GM18873 (cell line): Measurements from ENCODE around the gene PITPNM3.
"Not testable (repeated sequence)": the region's sequence is repeated elsewhere in the genome, so short reads cannot be mapped to it uniquely, and the experiment has no call there.

ENCODE experiments used
- ATAC-seq: cut with Tn5 transposase; IDR thresholded peaks from one replicate; pipeline ENCODE4 v1.9.1; 2021; ENCODE audit warnings: mild to moderate bottlenecking, moderate library complexity, moderate number of reproducible peaks; ENCODE audit not compliant: unreplicated experiment, low FRiP score

Gene PITPNM3

GRCh38 chr17:6575596-6575988, 19.2 kb upstream of the PITPNM3 start:
- ATAC-seq: no peak

GRCh38 chr17:6574687-6575595, 18.6 kb upstream of the PITPNM3 start:
- ATAC-seq: no peak

- no peak for ATAC-seq
Measured at GRCh38 chr17:6573982-6574686, 17.8 kb upstream of the PITPNM3 start.

GRCh38 chr17:6573495-6573894, 17.1 kb upstream of the PITPNM3 start:
- not testable (repeated sequence) for ATAC-seq

- ATAC-seq: no peak
Measured at GRCh38 chr17:6572972-6573370, 16.6 kb upstream of the PITPNM3 start.

GRCh38 chr17:6571452-6571781, 15.1 kb upstream of the PITPNM3 start:
- ATAC-seq: no peak

- ATAC-seq: no peak
Measured at GRCh38 chr17:6570731-6571451, 14.5 kb upstream of the PITPNM3 start.

GRCh38 chr17:6569370-6570285, 13.3 kb upstream of the PITPNM3 start:
- no peak for ATAC-seq

- ATAC-seq: no peak
Measured at GRCh38 chr17:6568184-6568758, 11.9 kb upstream of the PITPNM3 start.

- ATAC-seq: no peak
Measured at GRCh38 chr17:6567528-6568183, 11.3 kb upstream of the PITPNM3 start.

- no peak for ATAC-seq
Measured at GRCh38 chr17:6561446-6561845, 5.1 kb upstream of the PITPNM3 start.

GRCh38 chr17:6560496-6560895, 4.1 kb upstream of the PITPNM3 start:
- no peak for ATAC-seq

GRCh38 chr17:6559753-6560215, 3.4 kb upstream of the PITPNM3 start:
- no peak for ATAC-seq

GRCh38 chr17:6558932-6559752, 2.8 kb upstream of the PITPNM3 start:
- no peak for ATAC-seq

GRCh38 chr17:6558276-6558675, 1.9 kb upstream of the PITPNM3 start:
- ATAC-seq: no peak

GRCh38 chr17:6557040-6557438, 684 bp upstream of the PITPNM3 start:
- no peak for ATAC-seq

- no peak for ATAC-seq
Measured at GRCh38 chr17:6555331-6556120, 829 bp downstream of the PITPNM3 start.
